ENCODE data around the gene PRKCA.

PRKCA gene

DNA sequence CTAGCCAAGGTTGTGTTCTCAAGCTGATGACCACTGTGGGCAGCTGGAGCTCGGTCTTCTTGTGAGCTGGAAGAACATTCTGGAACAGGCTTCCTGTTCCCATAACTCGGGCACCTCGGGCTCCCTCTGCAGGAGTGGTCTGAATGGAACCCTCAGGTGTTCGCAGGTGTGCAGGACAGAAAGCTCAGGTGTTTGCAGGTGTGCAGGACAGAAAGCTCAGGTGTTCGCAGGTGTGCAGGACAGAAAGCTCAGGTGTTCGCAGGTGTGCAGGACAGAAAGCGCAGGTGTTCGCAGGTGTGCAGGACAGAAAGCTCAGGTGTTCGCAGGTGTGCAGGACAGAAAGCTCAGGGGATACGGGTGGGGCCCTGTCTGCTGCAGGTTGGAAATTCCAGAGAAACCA is 423.5 kb downstream of the PRKCA start:
- intact Hi-C loops (cut with DNase I; ENCODE audit: low total_unique reads), result no loop called here
- H3K9me3 ChIP-seq, result no peaks in the 10 kb centered on the region
- H3K4me3 ChIP-seq, result no peak overlapping the region
- TF ChIP-seq, protein P1, sequence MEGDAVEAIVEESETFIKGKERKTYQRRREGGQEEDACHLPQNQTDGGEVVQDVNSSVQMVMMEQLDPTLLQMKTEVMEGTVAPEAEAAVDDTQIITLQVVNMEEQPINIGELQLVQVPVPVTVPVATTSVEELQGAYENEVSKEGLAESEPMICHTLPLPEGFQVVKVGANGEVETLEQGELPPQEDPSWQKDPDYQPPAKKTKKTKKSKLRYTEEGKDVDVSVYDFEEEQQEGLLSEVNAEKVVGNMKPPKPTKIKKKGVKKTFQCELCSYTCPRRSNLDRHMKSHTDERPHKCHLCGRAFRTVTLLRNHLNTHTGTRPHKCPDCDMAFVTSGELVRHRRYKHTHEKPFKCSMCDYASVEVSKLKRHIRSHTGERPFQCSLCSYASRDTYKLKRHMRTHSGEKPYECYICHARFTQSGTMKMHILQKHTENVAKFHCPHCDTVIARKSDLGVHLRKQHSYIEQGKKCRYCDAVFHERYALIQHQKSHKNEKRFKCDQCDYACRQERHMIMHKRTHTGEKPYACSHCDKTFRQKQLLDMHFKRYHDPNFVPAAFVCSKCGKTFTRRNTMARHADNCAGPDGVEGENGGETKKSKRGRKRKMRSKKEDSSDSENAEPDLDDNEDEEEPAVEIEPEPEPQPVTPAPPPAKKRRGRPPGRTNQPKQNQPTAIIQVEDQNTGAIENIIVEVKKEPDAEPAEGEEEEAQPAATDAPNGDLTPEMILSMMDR (IDR thresholded peaks at IDR 0.05), result no peak
- no peak for DNase-seq
- H3K27me3 ChIP-seq, result no peaks in the 10 kb centered on the region
- H3K27ac ChIP-seq, result no peak overlapping the region
- peaks cover 0 to 26% (median 17%) of the 10 kb centered on the region in 4 donors for H3K4me1 ChIP-seq
- H3K36me3 ChIP-seq, result no peaks in the 10 kb centered on the region

DNA sequence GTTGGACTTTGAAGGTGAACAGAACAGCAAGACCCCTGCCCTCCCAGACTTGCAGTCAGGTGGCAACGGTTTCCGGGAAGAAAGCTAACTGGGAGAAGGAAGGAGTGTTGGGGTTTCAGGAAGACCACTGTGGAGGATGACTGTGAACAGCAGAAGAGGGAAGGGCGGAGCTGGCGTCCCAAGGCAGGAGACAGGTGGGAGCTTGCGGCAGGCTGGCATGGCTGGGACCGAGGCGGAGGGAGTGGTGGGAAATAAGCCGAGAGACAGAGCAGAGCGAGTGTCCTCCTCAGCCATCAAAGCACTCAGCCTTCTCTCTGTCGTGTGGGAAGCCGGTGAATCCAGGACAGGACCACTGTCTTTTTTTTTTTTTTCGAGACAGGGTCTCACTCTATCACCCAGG is 424.0 kb downstream of the PRKCA start:
- Histone ChIP-seq H3K4me1 (peaks cover 0 to 26% (median 17%) of the 10 kb centered on the region in 4 donors), H3K27me3 (no peaks in the 10 kb centered on the region), H3K4me3 (no peak overlapping the region), H3K9me3 (no peaks in the 10 kb centered on the region), H3K36me3 (no peaks in the 10 kb centered on the region), H3K27ac (no peak overlapping the region)
- no peak for DNase-seq
- TF ChIP-seq, protein P1 (IDR thresholded peaks at IDR 0.05), result no peak
- intact Hi-C loops (cut with DNase I; ENCODE audit: low total_unique reads), result no loop called here

DNA sequence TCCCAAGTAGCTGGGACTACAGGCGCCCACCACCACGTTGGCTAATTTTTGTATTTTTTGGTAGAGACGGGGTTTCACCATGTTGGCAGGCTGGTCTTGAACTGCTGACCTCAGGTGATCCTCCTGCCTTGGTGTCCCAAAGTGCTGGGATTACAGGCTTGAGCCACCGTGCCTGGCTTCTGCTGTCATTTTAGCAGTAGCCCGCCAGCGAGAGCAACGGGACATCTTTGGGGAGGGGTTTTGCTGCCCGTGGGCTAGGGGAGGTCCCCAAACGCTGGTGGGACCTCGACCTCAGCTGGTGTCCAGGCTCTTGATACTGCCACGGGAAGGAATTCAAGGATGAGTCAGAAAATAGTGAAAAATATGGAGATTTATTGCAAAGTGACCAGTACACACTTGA is 424.4 kb downstream of the PRKCA start:
- DNase-seq, result no peak
- no peaks in the 10 kb centered on the region for H3K9me3 ChIP-seq
- intact Hi-C loops (cut with DNase I; ENCODE audit: low total_unique reads), result no loop called here
- TF ChIP-seq, protein P1 (IDR thresholded peaks at IDR 0.05), result no peak
- H3K4me3 ChIP-seq, result no peak overlapping the region
- no peak overlapping the region for H3K27ac ChIP-seq
- H3K4me1 ChIP-seq, result peaks cover 0 to 26% (median 17%) of the 10 kb centered on the region in 4 donors
- H3K27me3 ChIP-seq, result no peaks in the 10 kb centered on the region
- no peaks in the 10 kb centered on the region for H3K36me3 ChIP-seq

DNA sequence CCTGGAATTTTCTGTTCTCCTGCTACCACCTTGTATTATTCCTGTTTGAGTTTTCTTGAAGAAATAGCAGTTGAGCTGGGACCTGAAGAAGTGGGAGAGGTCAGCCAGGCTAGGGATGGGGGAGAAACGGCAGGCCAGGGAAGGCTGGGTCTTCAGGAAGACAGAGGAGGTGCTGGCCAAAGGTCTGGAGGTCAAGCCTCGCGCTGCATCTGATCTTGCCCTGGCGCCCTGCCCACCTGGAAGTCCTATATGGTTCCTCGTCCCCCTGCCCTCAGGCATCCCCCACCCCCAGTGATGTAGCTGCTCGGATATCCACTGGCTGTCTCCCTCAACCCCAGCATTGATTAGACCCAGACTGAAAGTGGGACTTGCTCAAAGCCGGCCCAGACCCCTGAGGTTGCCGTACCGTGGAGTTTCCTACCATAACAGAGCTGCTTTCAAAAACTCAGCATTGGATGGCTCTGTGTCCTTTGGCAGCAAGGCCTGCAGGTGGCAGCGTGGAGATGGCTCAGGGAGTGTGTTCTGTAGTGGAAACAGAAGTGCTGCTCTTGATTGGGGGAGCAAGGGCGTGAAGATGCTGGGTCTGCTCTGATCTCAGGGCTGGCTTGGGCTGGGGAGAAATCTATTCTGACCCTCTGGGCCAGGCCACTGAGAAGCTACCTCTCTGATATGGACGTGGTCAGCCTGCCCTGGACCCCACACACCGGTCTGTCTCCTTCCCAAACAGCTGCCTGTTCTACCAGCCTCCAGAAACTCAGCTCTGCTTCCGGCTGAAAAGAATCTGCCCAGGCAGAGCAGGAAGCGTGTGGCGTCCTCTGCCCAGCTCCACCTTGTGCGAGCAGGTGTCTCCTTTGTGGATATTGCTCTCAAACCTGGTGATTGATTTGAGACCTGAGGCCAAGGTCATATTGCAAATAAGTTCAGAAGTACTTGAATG is 425.5 kb downstream of the PRKCA start:
- H3K4me3 ChIP-seq, result no peak overlapping the region
- intact Hi-C loops (cut with DNase I; ENCODE audit: low total_unique reads), result no loop called here
- TF ChIP-seq, protein P1 (IDR thresholded peaks at IDR 0.05), result peak in 1 of 2 experiments; percentile 31
- peaks cover 0 to 3% (median 0%) of the 10 kb centered on the region in 3 donors for H3K36me3 ChIP-seq
- H3K27ac ChIP-seq, result no peak overlapping the region
- H3K27me3 ChIP-seq, result no peaks in the 10 kb centered on the region
- peaks cover 0 to 26% (median 17%) of the 10 kb centered on the region in 4 donors for H3K4me1 ChIP-seq
- DNase-seq, result peak in 1 of 2 donors; percentile 28
- H3K9me3 ChIP-seq, result no peaks in the 10 kb centered on the region

DNA sequence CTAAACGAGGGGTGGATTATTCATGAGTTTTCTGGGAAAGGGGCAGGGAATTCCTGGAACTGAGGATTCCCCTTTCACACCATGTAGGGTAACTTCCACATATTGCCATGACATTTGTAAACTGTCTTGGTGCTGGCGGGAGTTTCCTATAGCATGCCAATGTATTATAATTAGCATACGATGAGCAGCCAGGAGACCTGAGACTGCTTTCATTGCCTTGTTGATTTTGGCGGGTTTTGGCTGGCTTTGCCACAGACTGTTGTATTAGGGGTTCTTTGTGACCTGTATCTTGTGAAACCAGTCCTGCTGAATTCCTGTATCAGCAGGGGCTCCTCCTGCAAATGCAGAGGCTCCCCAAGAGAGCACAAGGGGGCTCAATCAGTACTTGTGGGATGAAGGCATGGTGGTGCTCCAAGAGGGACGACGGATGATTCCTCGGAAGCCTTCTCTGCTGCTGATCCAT is 428.1 kb downstream of the PRKCA start:
- Histone ChIP-seq H3K9me3 (no peaks in the 10 kb centered on the region), H3K36me3 (peaks cover 0 to 6% (median under 1%) of the 10 kb centered on the region in 3 donors), H3K27ac (no peak overlapping the region), H3K27me3 (no peaks in the 10 kb centered on the region), H3K4me3 (no peak overlapping the region), H3K4me1 (peaks cover 0 to 7% (median 2%) of the 10 kb centered on the region in 4 donors)
- DNase-seq, result no peak
- TF ChIP-seq, protein P1 (IDR thresholded peaks at IDR 0.05), result no peak
- intact Hi-C loops (cut with DNase I; ENCODE audit: low total_unique reads), result no loop called here

Measured in tibial artery (tissue), 4 donors.